CMK (cell line): ENCODE results near the gene IP6K3.

Experiments
- DNase-seq: peaks from one replicate; pipeline ENCODE4 v3.0.0-alpha.2; 2010; ENCODE audit warnings: low read depth

Gene IP6K3

DNA sequence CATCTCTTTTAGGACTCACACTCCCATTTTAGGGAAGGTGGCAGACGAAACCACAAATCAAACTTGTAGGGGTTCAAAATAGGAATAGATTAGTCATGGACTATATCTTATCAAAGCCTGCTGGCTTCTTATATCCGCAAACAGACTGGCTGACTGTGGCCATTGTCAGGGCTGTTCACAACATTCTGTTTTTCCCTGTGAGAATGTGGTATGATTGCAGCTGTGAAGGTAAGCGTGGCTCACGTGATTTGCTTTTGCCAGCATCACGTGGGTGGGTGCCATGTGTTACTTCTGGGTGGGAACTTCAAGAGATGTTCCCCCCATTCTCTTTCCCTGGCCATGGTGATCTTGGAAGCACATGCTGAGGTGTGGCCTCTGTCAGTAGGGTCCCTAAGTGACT is 5.9 kb downstream of the IP6K3 start:
- no peak for DNase-seq

DNA sequence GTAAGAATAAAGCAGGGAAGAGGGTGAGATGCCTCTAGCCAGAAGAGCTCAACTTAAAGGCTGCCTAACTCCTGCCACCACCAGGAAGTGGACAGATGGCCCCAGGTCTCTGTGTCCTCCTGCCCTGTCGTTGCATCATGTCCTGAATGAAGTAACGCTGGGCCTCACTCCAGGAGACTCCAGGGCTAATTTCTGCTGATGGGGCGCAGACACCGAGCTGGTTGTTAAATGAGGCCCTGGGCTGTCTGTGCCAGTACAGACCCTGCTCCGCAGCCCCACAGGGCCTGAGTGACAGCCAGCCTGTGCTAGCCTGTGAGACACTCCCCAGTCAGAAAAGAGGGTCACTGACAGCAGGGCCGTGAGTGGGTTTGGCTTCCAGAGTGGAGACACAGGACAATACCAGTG is 6.5 kb downstream of the IP6K3 start:
- DNase-seq: no peak

DNA sequence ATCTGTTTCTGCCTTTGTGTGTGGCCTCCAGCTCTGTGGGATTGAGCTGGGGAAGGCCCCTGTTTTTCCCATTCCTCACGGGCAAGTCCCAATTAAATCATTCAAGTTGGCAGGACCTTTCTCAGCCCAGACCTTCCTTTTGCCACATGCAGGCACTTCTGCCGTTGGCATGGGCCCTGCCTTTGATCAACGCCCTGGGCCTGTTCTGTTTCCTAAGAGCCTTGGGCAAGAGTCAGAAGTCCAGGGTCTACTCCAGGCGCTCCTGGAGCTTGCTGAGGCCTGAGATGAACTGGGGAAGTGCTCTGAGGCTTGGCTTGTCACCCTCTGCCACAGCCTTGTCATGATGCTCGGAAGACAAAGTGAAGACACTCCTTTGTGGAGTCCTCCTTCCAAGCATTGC is 7.1 kb downstream of the IP6K3 start:
- DNase-seq: no peak

DNA sequence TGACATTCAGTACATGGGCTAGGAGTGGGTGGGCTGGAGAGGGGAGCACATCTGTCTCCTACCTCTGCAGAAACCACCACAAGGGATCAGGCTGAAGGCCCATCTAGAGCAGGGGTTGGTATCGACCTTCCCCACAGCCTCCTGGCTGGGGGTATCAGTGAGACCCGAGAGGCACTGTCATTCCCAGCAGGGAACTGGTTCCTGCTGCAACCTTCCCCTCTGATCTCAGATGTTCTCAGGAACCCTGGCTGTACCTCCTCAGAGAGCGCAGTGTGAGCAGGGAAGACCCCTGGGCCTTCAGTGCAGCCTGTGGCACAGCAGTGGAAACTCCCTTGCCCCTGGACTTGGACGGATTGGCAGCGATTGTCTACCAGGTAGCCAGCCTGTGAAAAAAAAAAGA is 7.8 kb downstream of the IP6K3 start:
- DNase-seq: no peak

DNA sequence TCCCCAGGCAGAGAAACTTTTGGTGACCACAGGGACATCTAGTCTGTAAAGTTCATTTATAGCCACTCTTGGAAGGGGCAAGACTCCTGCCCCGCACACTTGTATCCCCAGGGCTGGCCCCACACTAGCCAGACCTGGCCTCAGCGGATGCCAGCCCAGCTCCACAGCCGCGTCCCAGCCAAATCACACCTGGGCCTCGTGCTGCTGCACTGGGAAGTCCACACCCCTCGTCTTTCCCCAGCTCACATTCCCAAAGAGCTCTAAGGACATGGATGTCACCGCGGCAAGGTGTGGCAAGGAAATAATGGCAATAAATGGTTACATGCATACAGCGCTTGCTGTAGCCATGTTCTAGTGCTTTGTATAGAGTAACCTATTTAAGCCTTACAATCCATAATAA is 8.6 kb downstream of the IP6K3 start:
- no peak for DNase-seq

DNA sequence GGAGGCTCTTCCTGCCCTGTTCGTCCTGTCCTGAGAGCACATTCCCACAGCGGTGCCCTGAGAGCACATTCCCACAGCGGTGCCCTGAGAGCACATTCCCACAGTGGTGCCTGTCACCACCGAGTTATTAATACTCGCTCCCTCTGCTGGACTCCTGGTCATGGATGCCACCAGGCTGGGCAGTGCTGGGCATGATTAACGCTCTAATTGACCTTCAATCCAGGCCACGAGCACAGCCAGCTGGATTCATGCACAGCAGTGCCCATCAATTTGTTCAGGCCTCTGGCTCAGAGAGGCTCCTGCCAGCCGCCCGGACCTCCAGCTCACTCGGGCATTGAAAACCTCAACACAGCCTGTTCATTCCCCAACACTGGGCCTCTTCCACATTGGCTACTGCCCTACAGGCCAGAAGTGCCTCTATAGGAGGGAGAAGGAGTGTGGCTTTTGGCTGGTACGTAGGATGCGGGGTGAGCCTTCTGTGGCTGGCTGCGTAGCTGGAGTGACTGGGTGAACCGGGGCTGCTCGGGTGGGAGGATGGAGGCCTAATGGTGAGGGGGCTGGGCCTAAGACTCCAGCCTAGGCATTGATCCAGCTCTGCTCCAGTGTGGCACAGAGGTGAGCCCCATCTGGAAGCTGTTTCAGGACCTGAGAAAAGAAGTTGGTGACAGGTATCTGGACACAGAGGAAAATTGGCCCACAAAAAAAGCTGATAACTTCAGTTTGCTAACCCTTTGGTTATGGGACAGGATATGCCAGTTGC is 9.3 kb downstream of the IP6K3 start:
- no peak for DNase-seq

DNA sequence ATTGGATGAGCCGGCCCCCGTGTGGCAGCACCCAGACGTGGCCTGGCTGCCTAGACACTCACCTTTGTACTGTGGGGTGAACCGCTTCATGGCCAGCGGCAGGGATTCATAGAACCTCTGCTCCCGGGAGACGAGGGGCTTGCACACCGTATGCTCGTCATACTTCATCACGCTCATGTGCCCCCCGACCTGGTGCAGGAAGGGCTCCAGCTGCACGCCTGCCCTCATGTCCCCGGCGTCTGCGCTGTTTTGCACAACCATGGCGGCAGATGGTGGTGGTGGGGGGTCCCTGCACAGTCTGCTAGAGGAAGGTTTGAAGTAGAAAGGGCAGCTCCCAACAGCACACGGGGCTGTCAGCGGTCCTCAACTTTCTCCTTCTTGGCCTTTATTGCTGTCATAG is 11.5 kb downstream of the IP6K3 start:
- no peak for DNase-seq

DNA sequence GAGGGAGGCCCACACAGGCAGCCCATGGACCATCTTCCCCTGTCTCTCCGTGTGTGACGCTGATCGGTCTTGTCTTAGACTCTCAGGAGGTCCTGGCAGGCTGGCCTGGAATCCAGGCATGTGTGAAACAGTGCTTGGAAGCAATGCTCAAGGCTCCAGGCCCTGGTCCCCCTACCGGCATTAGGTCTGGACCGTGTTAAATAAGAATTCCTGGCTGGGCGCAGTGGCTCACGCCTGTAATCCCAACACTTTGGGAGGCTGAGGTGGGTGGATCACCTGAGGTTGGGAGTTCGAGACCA is 13.0 kb downstream of the IP6K3 start:
- DNase-seq: no peak

DNA sequence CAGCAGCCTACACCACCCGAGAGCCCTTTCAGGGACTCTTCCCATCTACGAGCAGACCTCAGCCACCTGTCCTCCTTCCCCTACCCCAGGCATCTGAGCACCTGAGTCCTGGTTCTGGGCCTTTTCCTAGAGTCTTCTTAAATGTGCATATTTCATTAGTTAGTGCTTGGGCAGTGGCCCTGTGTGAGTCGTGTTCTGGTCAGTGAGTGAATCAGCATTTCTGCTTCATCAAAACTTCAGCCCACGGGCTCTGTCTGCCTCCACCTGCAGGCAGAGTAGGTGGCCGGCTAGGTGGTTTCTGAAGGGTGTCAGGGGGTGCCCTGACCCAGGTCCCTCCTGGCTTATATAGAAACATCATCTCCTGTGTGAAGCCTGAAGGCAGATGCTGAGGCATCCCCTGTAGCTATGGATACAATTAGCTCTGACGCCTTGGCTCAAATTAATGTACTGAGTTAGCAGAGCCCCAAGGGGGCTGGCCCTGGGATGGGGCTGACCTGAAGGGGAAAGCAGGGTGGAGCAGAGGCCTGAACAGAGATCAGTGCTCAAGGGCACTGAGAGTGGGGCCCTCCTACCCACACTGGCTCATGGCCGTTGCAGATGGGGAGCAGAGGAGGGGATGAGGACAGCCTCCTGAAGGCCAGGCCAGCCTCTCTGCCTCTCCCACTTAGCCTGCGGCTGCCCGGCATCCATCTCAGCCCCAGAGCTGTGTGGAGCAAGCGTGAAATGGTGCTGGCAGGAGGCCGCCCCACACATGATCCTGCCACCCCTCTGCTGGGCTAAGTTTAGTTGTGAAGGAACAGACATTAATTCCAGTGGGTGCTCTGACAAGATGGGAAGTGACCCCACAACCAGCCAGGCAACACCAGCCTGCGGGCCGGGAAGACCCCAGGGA is 13.6 kb downstream of the IP6K3 start:
- DNase-seq: no peak

DNA sequence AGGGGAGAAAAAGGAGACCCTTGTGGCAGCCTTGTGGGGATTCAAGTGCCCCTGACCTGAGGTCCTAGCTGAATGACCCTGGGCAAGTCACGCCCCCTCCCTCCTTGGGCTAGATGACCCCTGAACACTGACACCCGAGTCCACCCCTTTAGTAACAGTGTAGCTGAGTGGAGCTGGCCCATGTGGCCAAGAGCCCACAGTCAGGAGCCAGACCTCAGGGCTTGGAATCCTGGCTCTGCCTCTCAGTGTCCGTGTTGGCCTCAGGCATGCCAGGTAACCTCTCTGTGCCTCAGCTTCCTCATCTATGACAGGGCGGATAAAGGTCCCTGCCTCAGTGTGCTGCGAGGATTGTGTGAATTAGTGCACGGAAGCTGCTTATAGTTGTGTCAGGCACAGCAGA is 14.3 kb downstream of the IP6K3 start:
- no peak for DNase-seq

DNA sequence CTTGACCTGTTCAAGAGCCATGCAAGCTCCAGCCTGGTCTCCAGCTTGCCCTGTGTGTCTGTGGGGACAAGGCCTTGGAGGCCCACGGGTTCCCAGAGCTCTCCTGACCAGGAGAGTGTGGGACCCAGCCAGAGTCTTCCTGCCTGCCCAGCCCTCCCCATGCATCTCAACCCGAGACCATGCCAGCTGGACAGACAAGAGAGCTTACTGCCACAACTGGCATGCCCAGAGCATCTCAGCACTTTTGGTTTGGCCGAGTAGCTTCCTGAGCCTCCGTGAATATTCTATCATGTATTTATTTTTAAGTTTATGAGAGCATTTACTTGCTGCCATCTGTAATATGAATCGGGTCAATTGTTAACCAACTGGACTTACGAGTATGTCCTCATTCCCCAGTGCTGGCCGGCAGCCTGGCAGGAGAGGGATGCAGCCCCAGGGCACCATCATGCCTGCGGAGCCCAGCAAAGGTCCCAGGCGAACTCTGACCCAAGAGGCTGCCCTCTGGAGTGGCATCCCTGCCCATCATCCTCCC is 14.9 kb downstream of the IP6K3 start:
- DNase-seq: no peak

DNA sequence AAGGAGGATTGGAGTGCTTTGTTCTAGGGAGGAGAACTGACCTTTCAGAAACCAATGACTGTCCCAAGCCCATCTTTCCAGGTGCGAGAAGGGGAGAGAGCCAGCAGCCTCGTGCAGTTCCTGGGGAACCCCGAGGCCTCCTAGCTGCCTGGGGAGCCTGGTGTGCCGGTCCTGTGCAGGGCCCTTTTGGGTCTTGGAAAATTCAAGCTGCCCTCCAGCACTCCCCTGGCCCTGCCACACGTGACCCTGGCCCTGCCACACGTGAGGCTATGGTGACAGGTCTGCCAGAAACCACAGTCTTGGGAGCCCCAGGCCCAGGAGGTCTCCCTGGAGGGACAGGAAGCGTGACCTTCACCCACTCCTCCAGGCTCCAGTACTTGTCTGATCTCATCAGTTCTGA is 15.7 kb downstream of the IP6K3 start:
- DNase-seq: no peak

DNA sequence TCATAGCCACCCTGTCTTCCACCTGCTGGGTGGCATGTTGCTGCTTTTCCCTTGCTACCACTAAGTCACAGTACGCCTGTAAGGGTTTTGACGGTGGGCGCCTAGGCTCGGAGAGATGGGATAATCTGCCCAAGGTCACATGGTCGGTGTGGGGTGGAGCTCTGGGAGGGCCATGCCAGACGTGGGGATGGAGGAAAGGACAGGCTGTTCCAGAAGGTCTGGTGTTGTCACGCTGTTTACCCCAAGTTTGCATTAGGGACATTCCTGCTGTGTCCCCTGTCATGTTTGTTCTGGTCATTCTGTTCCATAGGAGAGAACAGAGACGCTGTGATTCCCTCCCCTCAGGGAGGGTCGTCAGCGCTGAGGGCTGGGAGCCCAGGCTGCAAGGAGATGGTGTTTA is 16.1 kb downstream of the IP6K3 start:
- DNase-seq: no peak

DNA sequence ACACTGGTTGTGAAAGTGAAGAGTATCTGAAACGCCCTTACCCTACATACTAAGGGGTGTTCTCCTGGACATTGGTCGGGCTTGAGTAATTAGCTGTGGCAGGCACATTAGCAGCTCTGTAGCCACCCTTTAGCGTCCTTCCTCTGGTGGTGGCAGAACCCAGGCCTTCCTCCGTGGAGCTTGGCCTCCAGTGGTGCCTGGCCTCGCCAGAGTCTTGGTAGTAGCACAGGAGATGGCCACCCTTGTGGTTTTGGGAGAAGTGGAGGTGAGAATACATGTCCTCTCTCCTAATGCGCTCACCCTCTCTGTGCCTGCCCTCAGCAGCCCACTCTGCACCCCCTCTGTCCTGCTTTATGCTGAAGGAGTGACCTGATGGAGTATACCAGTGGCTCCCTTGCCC is 17.6 kb downstream of the IP6K3 start:
- DNase-seq: no peak

DNA sequence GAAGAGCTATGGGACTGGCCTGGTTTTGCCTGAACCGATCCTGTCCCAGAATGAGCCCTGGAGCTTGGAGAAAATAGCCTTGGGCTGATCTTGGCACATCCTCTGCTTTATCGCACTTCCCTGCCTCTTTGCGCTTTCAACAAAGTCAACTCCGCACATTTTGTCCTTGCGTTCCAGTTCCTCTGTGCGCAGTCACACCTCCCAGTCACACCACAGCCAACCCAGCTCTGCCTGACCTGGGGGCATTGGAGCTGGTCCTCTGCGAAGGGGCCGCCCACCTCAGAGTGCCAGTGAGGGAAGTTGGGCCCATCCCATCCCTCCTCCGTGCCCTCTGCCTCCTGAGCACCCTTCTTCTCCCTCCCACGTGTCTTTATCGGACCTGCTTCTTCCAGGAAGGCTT is 18.3 kb downstream of the IP6K3 start:
- DNase-seq: no peak

DNA sequence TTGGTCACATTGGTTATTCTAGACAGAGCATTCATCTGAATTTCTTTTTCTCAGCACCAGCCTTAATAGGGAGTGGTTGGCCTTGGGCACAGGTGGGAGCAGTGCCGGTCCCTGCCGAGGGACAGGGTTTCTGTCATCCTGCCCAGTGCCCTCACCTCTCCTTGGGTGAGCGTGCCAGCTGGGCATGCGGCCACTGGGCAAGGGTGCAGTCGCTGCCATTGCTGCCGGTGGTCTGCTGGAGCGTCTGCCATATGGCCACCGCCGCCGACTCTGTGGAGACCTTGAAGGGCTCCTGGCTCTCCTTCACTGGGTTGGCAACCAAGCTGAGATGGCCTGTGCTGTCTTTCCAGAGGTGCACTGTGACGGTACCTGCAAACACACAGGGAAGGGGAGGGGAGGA is 18.8 kb downstream of the IP6K3 start:
- no peak for DNase-seq

DNA sequence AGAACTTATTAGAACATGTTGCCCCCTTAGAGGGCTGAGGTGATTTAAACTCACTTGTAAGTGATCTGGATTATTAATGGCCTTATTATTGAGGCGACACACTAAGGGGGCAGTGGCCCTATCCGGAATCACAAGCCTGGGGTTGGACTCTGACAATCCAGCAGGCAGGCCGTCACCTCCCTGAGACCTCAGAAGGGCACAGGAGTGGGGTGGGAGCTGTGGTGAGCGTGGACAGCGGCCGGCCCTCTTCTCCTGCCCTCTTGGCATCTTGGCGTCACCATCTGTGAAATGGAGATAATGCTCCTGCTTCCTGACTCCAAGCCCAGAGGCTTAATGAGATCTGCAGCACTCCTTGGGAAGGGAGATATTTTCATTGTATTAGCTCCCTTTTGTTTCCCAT is 19.6 kb downstream of the IP6K3 start:
- DNase-seq: no peak

DNA sequence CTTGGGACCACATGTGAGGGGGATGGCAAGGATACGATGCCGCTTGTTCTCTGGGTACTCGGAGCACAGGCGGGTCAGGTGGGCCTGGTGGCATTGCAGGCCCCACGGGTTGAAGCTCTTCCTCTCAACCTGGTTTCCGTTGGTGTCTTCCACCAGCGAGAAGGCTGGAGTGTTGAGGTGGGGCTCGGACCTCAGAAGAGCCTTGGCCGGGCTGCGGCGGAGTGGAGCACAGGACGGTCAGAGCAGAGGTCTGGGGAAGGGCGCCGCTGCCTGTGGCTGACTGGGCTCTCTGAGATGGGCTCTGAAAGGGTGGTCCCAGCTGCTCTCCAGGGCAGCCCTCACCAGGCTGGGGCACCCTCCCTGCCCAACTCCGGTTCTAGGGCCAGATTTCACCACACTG is 20.0 kb downstream of the IP6K3 start:
- DNase-seq: no peak

DNA sequence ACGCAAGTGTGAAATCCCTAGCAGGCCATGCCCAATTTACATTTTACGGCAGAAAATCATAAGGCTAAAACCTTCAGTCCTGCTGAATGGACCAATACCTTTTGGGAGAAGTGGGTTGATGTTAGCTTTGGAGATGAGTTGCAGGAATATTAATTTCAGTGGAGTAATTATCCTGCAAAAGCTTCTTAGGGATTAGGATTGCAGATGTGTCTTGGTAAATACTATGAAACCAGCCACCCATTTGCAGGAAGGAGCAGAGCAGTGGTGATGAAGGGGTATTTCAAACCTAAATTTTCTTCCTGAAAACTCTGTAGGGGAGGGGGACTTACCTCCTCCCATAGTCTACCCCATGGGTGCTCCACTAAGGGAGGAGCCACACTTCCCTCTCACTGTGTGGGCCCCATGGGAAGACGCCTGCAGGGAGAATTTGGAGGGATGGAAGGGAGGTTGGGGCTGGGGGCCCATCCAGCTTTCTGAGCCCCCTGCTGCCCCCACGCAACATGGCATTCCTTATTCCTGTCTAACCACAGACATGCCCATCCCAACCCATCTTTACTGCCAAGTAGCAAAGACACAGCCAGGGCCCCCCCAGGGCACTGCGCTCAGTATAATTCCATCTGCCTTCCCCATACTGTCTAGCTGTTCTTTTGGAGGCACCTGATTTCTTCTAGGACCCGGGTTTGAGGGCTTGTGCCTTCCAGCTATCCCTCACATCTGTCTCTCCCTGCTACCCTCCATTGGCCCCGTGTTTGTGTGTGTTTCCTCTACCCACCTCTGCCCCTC is 20.6 kb downstream of the IP6K3 start:
- no peak for DNase-seq

DNA sequence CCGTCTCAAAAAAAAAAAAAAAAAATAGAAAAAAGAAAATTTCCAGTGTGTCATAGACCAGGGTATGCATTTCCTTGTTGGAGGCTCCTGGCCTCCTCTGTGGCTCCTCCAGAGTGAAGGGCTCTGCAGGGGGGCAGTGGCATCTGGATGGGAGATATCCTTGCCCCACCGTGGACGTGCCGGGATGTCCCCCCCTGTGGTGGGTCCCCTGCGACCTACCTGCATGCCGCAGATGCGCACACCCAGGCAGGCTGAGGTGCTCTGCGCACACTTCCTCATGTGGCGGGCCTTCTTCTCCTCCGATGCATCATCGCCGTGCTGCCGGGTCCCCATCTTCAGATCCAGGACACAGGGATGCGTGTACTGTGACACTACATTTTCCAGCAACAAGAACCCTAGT is 21.5 kb downstream of the IP6K3 start:
- DNase-seq: no peak

DNA sequence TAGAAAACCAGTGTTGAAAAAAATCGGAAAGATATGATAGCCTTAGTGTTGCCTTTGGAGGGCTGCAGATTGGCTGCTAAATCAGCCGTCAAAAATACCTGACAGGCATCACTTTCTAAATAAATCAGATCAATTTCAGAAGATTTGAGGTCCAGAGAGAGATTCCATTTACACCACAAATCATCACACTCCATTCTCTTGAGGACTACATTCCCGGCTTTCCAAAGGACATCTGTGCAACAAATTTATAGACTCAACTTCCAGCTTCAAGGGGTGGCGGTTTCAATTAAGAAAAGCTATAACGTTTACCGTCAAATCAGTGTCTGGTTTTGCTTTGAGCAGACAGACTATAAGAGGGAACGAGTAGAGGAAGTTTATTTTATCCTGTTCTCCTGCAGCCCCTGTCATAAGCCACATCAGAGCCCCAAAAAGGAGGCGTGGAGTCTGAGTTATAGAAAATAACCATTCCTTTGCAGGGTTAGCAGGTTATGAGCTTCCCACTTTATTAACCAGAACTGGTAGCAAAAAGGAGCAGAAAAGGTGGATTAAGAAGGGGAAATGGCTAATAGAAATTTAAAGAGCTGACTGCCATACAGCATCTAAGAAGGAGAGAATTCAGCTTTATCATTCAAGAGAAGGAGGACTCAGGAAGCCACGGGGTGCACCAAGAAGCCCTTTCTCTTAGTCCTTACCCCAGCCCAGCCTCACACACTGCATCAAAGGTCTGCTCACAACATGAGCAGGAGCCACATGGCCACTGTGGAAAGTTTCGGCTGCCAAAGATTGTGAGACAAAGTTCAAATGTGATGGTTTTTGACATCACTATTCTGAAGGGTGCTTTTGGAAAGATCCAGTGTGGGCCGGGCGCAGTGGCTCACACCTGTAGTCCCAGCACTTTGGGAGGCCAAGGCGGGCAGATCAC is 22.3 kb downstream of the IP6K3 start:
- no peak for DNase-seq
